HepG2 (cell line): ENCODE measurements around the gene SURF1. TPM values are rescaled to one million over a fixed set of nuclear protein-coding genes. Genes with fewer than 3 reads are reported as not detected.

Source experiments
- IKZF4 ChIP-seq: sonication (generic); formaldehyde crosslinking; IDR thresholded peaks from 2 replicates; pipeline ENCODE4 v1.5.1; 2020; ENCODE audit warnings: borderline replicate concordance, mild to moderate bottlenecking, low read depth, missing genetic modification reagents; ENCODE audit errors: not compliant biosample characterization
- KMT2B ChIP-seq: IDR thresholded peaks from 2 replicates; pipeline ENCODE4 v1.6.1; 2016; ENCODE audit warnings: missing genetic modification reagents, missing compliant biosample characterization
- REL ChIP-seq: sonication (generic); formaldehyde crosslinking; conservative IDR thresholded peaks from 2 replicates; pipeline ENCODE4 v1.8.0; 2022; ENCODE audit warnings: mild to moderate bottlenecking, missing genetic modification reagents, moderate library complexity
- WIZ ChIP-seq: sonication (generic); formaldehyde crosslinking; IDR thresholded peaks from 2 replicates; pipeline ENCODE4 v1.5.1; 2020; ENCODE audit warnings: mild to moderate bottlenecking, missing genetic modification reagents
- ZFP37 ChIP-seq: sonication (generic); formaldehyde crosslinking; IDR thresholded peaks from 2 replicates; pipeline ENCODE4 v1.4.0; 2020; ENCODE audit warnings: missing genetic modification reagents, borderline replicate concordance
- ZNF577 ChIP-seq: sonication (generic); formaldehyde crosslinking; IDR thresholded peaks from 2 replicates; pipeline ENCODE4 v1.4.0; 2020; ENCODE audit warnings: mild to moderate bottlenecking, low read depth, missing genetic modification reagents, borderline replicate concordance
- ZNF777 ChIP-seq: sonication (generic); formaldehyde crosslinking; IDR thresholded peaks from 2 replicates; pipeline ENCODE4 v1.4.0; 2020; ENCODE audit warnings: missing genetic modification reagents
- ZNF790 ChIP-seq: sonication (generic); formaldehyde crosslinking; IDR thresholded peaks from 2 replicates; pipeline ENCODE4 v1.8.0; 2022; ENCODE audit warnings: missing genetic modification reagents, mild to moderate bottlenecking, borderline replicate concordance
- ZNF879 ChIP-seq: sonication (generic); formaldehyde crosslinking; IDR thresholded peaks from 2 replicates; pipeline ENCODE4 v1.8.1; 2023; ENCODE audit warnings: missing genetic modification reagents
- polyA plus RNA-seq, 8 experiments: library from polyadenylated mRNA; depleted of rRNA in 3 of 8; stranded (reverse) in 7 of 8; unstranded in 1 of 8; fragments of >200 nt; fragmentation: Illumina TruSeq in 4 of 8; extraction: Trizol in 4 of 8; gene quantifications; 2 replicates each; pipeline versions ENCODE4 v1.2.1 to v1.2.3, GENCODE V29; 2011 to 2016; ENCODE audit warnings: low read depth in 4 of 8, missing spikeins in 1 of 8, mixed read lengths in 1 of 8; ENCODE audit not compliant: insufficient read depth in 1 of 8
- total RNA-seq, 5 experiments: library from RNA; depleted of rRNA; stranded (reverse); fragments of >200 nt; fragmentation: Illumina TruSeq; extraction: Trizol; gene quantifications; 2 replicates each; pipeline ENCODE4 v1.2.3, GENCODE V29; 2016; ENCODE audit warnings: low read depth in 1 of 5
- TF ChIP-seq, protein P1 (sequence below): sonication (generic); formaldehyde crosslinking; IDR thresholded peaks from 2 replicates; pipeline ENCODE4 v1.5.0; 2020; ENCODE audit warnings: mild to moderate bottlenecking, missing genetic modification reagents, moderate library complexity
- TF ChIP-seq, protein P2 (sequence below): sonication (generic); formaldehyde crosslinking; IDR thresholded peaks from 2 replicates; pipeline ENCODE4 v1.5.0; 2020; ENCODE audit warnings: mild to moderate bottlenecking, low read depth, missing genetic modification reagents, borderline replicate concordance
- TF ChIP-seq, protein P3 (sequence below): sonication (generic); formaldehyde crosslinking; IDR thresholded peaks from 2 replicates; pipeline ENCODE4 v1.8.0; 2022; ENCODE audit warnings: low read depth, missing genetic modification reagents
- TF ChIP-seq, protein P4 (sequence below): sonication (generic); formaldehyde crosslinking; IDR thresholded peaks from 2 replicates; pipeline ENCODE4 v1.5.0; 2020; ENCODE audit warnings: mild to moderate bottlenecking, missing genetic modification reagents
- TF ChIP-seq, protein P5 (sequence below): sonication (generic); formaldehyde crosslinking; IDR thresholded peaks from 2 replicates; pipeline ENCODE4 v1.4.0; 2020; ENCODE audit warnings: missing genetic modification reagents
- TF ChIP-seq, protein P6 (sequence below): sonication (generic); formaldehyde crosslinking; IDR thresholded peaks from 2 replicates; pipeline ENCODE4 v1.4.0; 2020; ENCODE audit warnings: missing genetic modification reagents

The SURF1 gene
- total and polyA plus RNA-seq, 2 of the 13 experiments (the other 11 are each of a cell fraction or from before 2014, with no cell fraction given) = 17.8 to 40.7 TPM

DNA sequence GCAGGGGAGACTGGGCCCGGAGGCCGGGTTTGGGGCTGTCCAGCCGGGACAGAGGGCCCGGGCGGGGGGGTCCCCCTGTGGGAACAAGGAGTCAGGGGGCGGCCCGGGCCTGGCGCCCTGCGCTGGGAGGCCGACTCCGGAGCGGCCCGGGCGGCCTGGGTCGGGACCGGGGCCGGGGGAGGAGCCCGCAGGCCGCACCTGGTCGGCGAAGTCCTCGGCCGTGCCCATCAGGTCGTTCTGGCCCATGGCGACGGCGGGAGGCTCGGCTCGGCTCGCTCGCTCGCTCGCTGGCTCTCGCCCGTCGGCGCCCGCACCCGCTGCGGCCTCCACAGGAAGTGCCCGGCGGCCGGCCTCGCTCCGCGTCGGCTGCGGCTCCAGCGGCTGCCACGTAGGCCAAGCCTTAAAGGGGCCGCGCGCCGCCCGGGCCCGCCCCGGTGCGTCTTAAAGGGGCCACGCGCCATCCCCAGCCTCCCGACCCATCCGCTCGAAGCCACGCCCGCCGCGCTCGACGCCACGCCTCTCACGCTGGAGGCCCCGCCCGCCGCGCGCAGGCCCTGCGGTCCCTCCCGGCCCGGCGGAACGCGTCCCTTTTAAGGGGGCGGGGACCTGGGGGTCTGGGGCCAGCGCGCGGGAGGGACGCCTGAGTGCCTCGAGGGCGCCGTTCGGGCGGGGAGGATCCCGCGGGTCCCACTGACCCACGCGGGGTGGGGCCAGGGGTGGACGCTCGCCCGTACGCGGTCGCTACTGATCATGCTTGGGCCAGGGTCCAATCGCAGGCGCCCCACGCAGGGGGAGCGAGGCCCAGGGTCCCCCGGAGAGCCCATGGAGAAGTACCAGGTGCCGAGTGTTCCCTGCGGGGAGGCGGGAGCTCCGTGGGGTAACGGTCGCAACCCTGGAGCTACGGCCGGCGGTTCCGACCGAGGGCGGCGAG is 19.7 kb upstream of the SURF1 start, which contains the start of the genes STKLD1 and SURF4 (continued):
- TF ChIP-seq, protein P1, sequence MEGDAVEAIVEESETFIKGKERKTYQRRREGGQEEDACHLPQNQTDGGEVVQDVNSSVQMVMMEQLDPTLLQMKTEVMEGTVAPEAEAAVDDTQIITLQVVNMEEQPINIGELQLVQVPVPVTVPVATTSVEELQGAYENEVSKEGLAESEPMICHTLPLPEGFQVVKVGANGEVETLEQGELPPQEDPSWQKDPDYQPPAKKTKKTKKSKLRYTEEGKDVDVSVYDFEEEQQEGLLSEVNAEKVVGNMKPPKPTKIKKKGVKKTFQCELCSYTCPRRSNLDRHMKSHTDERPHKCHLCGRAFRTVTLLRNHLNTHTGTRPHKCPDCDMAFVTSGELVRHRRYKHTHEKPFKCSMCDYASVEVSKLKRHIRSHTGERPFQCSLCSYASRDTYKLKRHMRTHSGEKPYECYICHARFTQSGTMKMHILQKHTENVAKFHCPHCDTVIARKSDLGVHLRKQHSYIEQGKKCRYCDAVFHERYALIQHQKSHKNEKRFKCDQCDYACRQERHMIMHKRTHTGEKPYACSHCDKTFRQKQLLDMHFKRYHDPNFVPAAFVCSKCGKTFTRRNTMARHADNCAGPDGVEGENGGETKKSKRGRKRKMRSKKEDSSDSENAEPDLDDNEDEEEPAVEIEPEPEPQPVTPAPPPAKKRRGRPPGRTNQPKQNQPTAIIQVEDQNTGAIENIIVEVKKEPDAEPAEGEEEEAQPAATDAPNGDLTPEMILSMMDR (CRISPR knock-in tag) = no peak
- TF ChIP-seq WIZ (CRISPR knock-in tag) (no peak), ZNF790 (CRISPR knock-in tag) (peak; percentile 51; the same call in 1 of the 2 replicates), REL (CRISPR knock-in tag) (0 out of 2 replicates have a peak, but pooled peaks have one; percentile 37), ZNF879 (CRISPR knock-in tag) (0 out of 2 replicates have a peak, but pooled peaks have one; percentile 55), KMT2B (CRISPR knock-in tag) (0 out of 2 replicates have a peak, but pooled peaks have one; percentile 6), ZFP37 (CRISPR knock-in tag) (no peak), ZNF577 (CRISPR knock-in tag) (no peak), IKZF4 (CRISPR knock-in tag) (peak; percentile 44), ZNF777 (CRISPR knock-in tag) (peak; percentile 63; the same call in 1 of the 2 replicates)
- TF ChIP-seq, protein P2, sequence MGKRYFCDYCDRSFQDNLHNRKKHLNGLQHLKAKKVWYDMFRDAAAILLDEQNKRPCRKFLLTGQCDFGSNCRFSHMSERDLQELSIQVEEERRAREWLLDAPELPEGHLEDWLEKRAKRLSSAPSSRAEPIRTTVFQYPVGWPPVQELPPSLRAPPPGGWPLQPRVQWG = no peak
- TF ChIP-seq, protein P3, sequence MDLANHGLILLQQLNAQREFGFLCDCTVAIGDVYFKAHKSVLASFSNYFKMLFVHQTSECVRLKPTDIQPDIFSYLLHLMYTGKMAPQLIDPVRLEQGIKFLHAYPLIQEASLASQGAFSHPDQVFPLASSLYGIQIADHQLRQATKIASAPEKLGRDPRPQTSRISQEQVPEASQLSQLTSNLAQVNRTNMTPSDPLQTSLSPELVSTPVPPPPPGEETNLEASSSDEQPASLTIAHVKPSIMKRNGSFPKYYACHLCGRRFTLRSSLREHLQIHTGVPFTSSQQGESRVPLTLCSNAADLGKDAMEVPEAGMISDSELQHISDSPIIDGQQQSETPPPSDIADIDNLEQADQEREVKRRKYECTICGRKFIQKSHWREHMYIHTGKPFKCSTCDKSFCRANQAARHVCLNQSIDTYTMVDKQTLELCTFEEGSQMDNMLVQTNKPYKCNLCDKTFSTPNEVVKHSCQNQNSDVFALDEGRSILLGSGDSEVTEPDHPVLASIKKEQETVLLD = peak; percentile 81
- TF ChIP-seq, protein P4, sequence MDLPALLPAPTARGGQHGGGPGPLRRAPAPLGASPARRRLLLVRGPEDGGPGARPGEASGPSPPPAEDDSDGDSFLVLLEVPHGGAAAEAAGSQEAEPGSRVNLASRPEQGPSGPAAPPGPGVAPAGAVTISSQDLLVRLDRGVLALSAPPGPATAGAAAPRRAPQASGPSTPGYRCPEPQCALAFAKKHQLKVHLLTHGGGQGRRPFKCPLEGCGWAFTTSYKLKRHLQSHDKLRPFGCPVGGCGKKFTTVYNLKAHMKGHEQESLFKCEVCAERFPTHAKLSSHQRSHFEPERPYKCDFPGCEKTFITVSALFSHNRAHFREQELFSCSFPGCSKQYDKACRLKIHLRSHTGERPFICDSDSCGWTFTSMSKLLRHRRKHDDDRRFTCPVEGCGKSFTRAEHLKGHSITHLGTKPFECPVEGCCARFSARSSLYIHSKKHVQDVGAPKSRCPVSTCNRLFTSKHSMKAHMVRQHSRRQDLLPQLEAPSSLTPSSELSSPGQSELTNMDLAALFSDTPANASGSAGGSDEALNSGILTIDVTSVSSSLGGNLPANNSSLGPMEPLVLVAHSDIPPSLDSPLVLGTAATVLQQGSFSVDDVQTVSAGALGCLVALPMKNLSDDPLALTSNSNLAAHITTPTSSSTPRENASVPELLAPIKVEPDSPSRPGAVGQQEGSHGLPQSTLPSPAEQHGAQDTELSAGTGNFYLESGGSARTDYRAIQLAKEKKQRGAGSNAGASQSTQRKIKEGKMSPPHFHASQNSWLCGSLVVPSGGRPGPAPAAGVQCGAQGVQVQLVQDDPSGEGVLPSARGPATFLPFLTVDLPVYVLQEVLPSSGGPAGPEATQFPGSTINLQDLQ (CRISPR knock-in tag) = peak; percentile 60
- TF ChIP-seq, protein P5, sequence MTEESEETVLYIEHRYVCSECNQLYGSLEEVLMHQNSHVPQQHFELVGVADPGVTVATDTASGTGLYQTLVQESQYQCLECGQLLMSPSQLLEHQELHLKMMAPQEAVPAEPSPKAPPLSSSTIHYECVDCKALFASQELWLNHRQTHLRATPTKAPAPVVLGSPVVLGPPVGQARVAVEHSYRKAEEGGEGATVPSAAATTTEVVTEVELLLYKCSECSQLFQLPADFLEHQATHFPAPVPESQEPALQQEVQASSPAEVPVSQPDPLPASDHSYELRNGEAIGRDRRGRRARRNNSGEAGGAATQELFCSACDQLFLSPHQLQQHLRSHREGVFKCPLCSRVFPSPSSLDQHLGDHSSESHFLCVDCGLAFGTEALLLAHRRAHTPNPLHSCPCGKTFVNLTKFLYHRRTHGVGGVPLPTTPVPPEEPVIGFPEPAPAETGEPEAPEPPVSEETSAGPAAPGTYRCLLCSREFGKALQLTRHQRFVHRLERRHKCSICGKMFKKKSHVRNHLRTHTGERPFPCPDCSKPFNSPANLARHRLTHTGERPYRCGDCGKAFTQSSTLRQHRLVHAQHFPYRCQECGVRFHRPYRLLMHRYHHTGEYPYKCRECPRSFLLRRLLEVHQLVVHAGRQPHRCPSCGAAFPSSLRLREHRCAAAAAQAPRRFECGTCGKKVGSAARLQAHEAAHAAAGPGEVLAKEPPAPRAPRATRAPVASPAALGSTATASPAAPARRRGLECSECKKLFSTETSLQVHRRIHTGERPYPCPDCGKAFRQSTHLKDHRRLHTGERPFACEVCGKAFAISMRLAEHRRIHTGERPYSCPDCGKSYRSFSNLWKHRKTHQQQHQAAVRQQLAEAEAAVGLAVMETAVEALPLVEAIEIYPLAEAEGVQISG (CRISPR knock-in tag) = peak; percentile 83
- TF ChIP-seq, protein P6, sequence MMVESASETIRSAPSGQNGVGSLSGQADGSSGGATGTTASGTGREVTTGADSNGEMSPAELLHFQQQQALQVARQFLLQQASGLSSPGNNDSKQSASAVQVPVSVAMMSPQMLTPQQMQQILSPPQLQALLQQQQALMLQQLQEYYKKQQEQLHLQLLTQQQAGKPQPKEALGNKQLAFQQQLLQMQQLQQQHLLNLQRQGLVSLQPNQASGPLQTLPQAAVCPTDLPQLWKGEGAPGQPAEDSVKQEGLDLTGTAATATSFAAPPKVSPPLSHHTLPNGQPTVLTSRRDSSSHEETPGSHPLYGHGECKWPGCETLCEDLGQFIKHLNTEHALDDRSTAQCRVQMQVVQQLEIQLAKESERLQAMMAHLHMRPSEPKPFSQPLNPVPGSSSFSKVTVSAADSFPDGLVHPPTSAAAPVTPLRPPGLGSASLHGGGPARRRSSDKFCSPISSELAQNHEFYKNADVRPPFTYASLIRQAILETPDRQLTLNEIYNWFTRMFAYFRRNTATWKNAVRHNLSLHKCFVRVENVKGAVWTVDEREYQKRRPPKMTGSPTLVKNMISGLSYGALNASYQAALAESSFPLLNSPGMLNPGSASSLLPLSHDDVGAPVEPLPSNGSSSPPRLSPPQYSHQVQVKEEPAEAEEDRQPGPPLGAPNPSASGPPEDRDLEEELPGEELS (CRISPR knock-in tag) = 0 out of 2 replicates have a peak, but pooled peaks have one; percentile 27
